B cell (primary cell): Measurements from ENCODE around the gene NOG. TPM values are rescaled to one million over a fixed set of nuclear protein-coding genes. Genes with fewer than 3 reads are reported as not detected.

Experiments
- ATAC-seq: fragments of 200-7000 bp; cut with Tn5 transposase; one replicate; pipeline ENCODE4 v1.10.0; 2021; ENCODE audit warnings: low read depth, mild to moderate bottlenecking, moderate number of reproducible peaks, moderate library complexity
- CTCF ChIA-PET: fragments of 350-600 bp; sonication (Branson Sonifier 250); formaldehyde crosslinking; loops from one replicate; lab custom pipeline; 2021; ENCODE audit warnings: antibody characterized with exemption, inconsistent platforms; lab: Charles Lee
- POLR2A ChIA-PET: fragments of 350-600 bp; sonication (Branson Sonifier 250); formaldehyde crosslinking; loops from one replicate; lab custom pipeline; 2021; ENCODE audit warnings: antibody characterized with exemption; lab: Charles Lee
- DNase-seq: peaks from one replicate; pipeline ENCODE4 v3.0.0; 2013
- H2AFZ ChIP-seq: 2 replicates; pipeline ENCODE4 v1.6.1; 2012; ENCODE audit warnings: mild to moderate bottlenecking, low read depth, low read length; ENCODE audit not compliant: insufficient read depth, poor library complexity, severe bottlenecking
- H3K27ac ChIP-seq, 2 donors: 1 replicate in 1 of 2; 2 replicates in 1 of 2; pipeline ENCODE4 v1.5.1; 2012 to 2013; ENCODE audit warnings: low read length in 2 of 2, mild to moderate bottlenecking in 2 of 2, moderate library complexity in 1 of 2
- H3K27me3 ChIP-seq, 4 experiments: fragments of 200-600 bp in 1 of 4; sonication (generic) in 1 of 4; replicated peaks in 1 of 4; 1 replicate in 2 of 4; 2 replicates in 2 of 4; pipeline versions ENCODE4 v1.6.1 to v1.7.0; 2013 to 2016; ENCODE audit warnings: low read length in 3 of 4, mild to moderate bottlenecking in 2 of 4, mixed read lengths in 1 of 4, moderate library complexity in 1 of 4; ENCODE audit not compliant: insufficient read depth in 4 of 4, control insufficient read depth in 3 of 4; ENCODE audit errors: control extremely low read depth in 1 of 4
- H3K36me3 ChIP-seq, 2 experiments: replicated peaks in 1 of 2; 1 replicate in 1 of 2; 2 replicates in 1 of 2; pipeline versions ENCODE4 v1.6.1 to v1.7.1; 2013; ENCODE audit warnings: low read length in 1 of 2; ENCODE audit not compliant: insufficient read depth in 2 of 2, control insufficient read depth in 1 of 2; ENCODE audit errors: control extremely low read depth in 1 of 2, extremely low read depth in 1 of 2
- H3K4me1 ChIP-seq, 2 donors: fragments of 200-600 bp in 1 of 2; sonication (generic) in 1 of 2; 1 replicate in 1 of 2; 2 replicates in 1 of 2; pipeline versions ENCODE4 v1.5.1 to v1.6.1; 2013 to 2017; ENCODE audit warnings: low read length in 2 of 2; ENCODE audit not compliant: control insufficient read depth in 2 of 2, insufficient read depth in 2 of 2
- H3K4me2 ChIP-seq: replicated peaks from 2 replicates; pipeline ENCODE3; 2012; ENCODE audit warnings: mild to moderate bottlenecking, low read depth, low read length; ENCODE audit not compliant: poor library complexity, severe bottlenecking
- H3K4me3 ChIP-seq, 5 experiments: fragments of 200-600 bp in 1 of 5; sonication (generic) in 1 of 5; 1 replicate in 3 of 5; 2 replicates in 2 of 5; pipeline versions ENCODE4 v1.5.1 to v1.7.0; 2011 to 2016; ENCODE audit warnings: low read length in 4 of 5, mild to moderate bottlenecking in 4 of 5, low read depth in 2 of 5, control low read depth in 1 of 5, moderate library complexity in 1 of 5; ENCODE audit not compliant: insufficient read depth in 1 of 5; ENCODE audit errors: control extremely low read depth in 1 of 5, extremely low read depth in 1 of 5
- H3K79me2 ChIP-seq: fragments of 200-600 bp; sonication (generic); one replicate; pipeline ENCODE4 v1.6.0; 2016; ENCODE audit warnings: low read length; ENCODE audit not compliant: control insufficient read depth, insufficient read depth
- H3K9ac ChIP-seq: fragments of 200-600 bp; sonication (generic); 2 replicates; pipeline ENCODE4 v1.6.1; 2017; ENCODE audit warnings: mild to moderate bottlenecking, low read length, moderate library complexity
- H3K9me3 ChIP-seq, 3 donors: one replicate each; pipeline versions ENCODE4 v1.6.1 to v1.7.1; 2013; ENCODE audit warnings: low read length in 2 of 3; ENCODE audit not compliant: control insufficient read depth in 2 of 3, insufficient read depth in 1 of 3; ENCODE audit errors: control extremely low read depth in 1 of 3
- H4K20me1 ChIP-seq: 2 replicates; pipeline ENCODE4 v1.6.0; 2012; ENCODE audit warnings: mild to moderate bottlenecking, low read length; ENCODE audit not compliant: insufficient read depth, control insufficient read depth, poor library complexity, severe bottlenecking
- H3K27ac Mint-ChIP-seq: one replicate; pipeline ENCODE4 v1.8.0; 2021; ENCODE audit warnings: mixed read lengths
- H3K27me3 Mint-ChIP-seq: one replicate; pipeline ENCODE4 v1.8.0; 2021; ENCODE audit warnings: mixed read lengths
- H3K4me1 Mint-ChIP-seq: one replicate; pipeline ENCODE4 v1.8.0; 2021; ENCODE audit warnings: mixed read lengths
- H3K4me3 Mint-ChIP-seq: one replicate; pipeline ENCODE4 v1.8.0; 2021; ENCODE audit warnings: mixed read lengths
- H3K9me3 Mint-ChIP-seq: one replicate; pipeline ENCODE4 v1.8.0; 2022; ENCODE audit warnings: mixed read lengths; ENCODE audit not compliant: insufficient read depth
- CTCF ChIP-seq: fragments of 200-600 bp; IDR thresholded peaks from one replicate; pipeline ENCODE4 v1.8.0; 2022; ENCODE audit warnings: antibody characterized with exemption, mild to moderate bottlenecking
- EZH2 ChIP-seq: IDR thresholded peaks from 2 replicates; pipeline ENCODE4 v1.6.1; 2012; ENCODE audit warnings: borderline replicate concordance, low read depth, mild to moderate bottlenecking, moderate library complexity, low read length; ENCODE audit not compliant: insufficient read depth, poor library complexity, severe bottlenecking
- WGBS: methylation state at CpG from one replicate; pipeline ENCODE4 v1.1.5; 2013; ENCODE audit warnings: missing lambda C conversion rate; ENCODE audit not compliant: insufficient coverage; 5-methylcytosine and 5-hydroxymethylcytosine counted together
- intact Hi-C: fragments of 100-400 bp; cut with micrococcal nuclease; formaldehyde crosslinking; loops from one replicate; pipeline ENCODE4 v1.10.0; 2022
- polyA plus RNA-seq: library from polyadenylated mRNA; depleted of rRNA; stranded (reverse); fragments of >200 nt; gene quantifications from 2 replicates; pipeline ENCODE4 v1.2.3, GENCODE V29; 2012
- total RNA-seq, 2 donors: library from RNA; stranded (reverse); fragments of 120-200 nt in 1 of 2; gene quantifications; 1 replicate in 1 of 2; 2 replicates in 1 of 2; pipeline versions ENCODE4 v1.2.3 to v1.2.4, GENCODE V29; 2013 to 2022

NOG gene
- total and polyA plus RNA-seq, 2 donors (not counting 1 experiment from before 2014, with no cell fraction given), result not detected

- peaks cover 0 to 3% (median 0%) of the 10 kb centered on the region in 3 donors for H3K9me3 ChIP-seq
These were observed 44.0 kb upstream of the NOG start for GRCh38 chr17:56549501-56549900.

GRCh38 chr17:56557682-56558081 lies 35.8 kb upstream of the NOG start:
- WGBS, result 88% methylated on average over 7 of the region's 8 CpGs
- no peak overlapping the region for H3K9ac ChIP-seq
- no peaks in the 10 kb centered on the region for H4K20me1 ChIP-seq
- no peaks in the 10 kb centered on the region for H3K9me3 Mint-ChIP-seq
- TF ChIP-seq CTCF (no peak), EZH2 (no peak)
- H3K4me3 Mint-ChIP-seq, result no peak overlapping the region
- intact Hi-C loops, result no loop called here
- H3K27me3 Mint-ChIP-seq, result peaks cover 16% of the 10 kb centered on the region
- ChIA-PET POLR2A (no interaction called here), CTCF (no interaction called here)
- no peak overlapping the region for H3K27ac Mint-ChIP-seq
- H3K36me3 ChIP-seq, result no peaks in the 10 kb centered on the region
- no peaks in the 10 kb centered on the region for H3K4me1 Mint-ChIP-seq
- H2AFZ ChIP-seq, result no peak overlapping the region
- H3K9me3 ChIP-seq, result no peaks in the 10 kb centered on the region
- no peaks in the 10 kb centered on the region for H3K79me2 ChIP-seq
- H3K4me1 ChIP-seq, result no peaks in the 10 kb centered on the region
- H3K27me3 ChIP-seq, result peaks cover 0 to 7% (median 0%) of the 10 kb centered on the region in 4 experiments
- DNase-seq (no peak), ATAC-seq (no peak)
- no peak overlapping the region for H3K4me3 ChIP-seq
- H3K27ac ChIP-seq, result no peak overlapping the region
- H3K4me2 ChIP-seq, result no peak overlapping the region

More at GRCh38 chr17:56549501-56549900, 44.0 kb upstream of the NOG start:
- no peak overlapping the region for H3K4me2 ChIP-seq
- no peak for TF ChIP-seq EZH2
- no peak for TF ChIP-seq CTCF
- DNase-seq (no peak), ATAC-seq (no peak)
- H3K27me3 ChIP-seq, result no peaks in the 10 kb centered on the region
- H3K9ac ChIP-seq, result no peak overlapping the region
- no peak overlapping the region for H3K4me3 ChIP-seq
- H4K20me1 ChIP-seq, result no peaks in the 10 kb centered on the region
- no CpG with 5 or more reads among the region's 1 CpG for WGBS
- H3K79me2 ChIP-seq, result no peaks in the 10 kb centered on the region
- no peak overlapping the region for H3K27ac ChIP-seq
- no peaks in the 10 kb centered on the region for H3K4me1 ChIP-seq
- POLR2A ChIA-PET, result no interaction called here
- CTCF ChIA-PET, result no interaction called here
- Mint-ChIP-seq H3K9me3 (peaks cover 7% of the 10 kb centered on the region), H3K27ac (no peak overlapping the region), H3K4me3 (no peak overlapping the region), H3K4me1 (no peaks in the 10 kb centered on the region), H3K27me3 (peaks cover 4% of the 10 kb centered on the region)
- no peaks in the 10 kb centered on the region for H3K36me3 ChIP-seq
- intact Hi-C loops, result no loop called here
- H2AFZ ChIP-seq, result no peak overlapping the region
